ENCODE results near the gene COX18. TPM values are rescaled to one million over a fixed set of nuclear protein-coding genes. Genes with fewer than 3 reads are reported as not detected.
A peak's percentile ranks its signal among the peaks of the same experiment; 100 is the strongest.

Gene COX18
- total RNA-seq, 1 experiment from 2014 or later = 15.3 TPM

DNA sequence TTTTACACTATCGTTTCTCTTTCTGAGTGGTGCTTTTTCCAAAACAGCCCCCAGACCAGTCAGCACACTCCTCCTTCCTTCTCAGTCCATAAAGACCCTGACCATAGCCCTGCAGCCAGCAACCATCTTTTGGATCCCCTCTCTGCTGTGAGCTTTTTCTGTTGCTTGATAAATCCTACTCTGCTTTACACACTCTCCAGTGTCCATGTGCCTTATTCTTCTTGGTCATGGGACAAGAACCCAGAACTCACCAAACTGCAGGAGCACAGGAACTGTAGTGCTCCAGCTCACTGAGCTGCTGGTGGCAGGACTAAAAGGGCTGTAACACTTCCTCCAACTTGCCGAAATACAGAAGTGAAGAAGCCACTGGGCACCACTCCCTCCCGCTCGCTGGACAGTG lies 32.5 kb downstream of the COX18 start:
- no peak for DNase-seq
- H3K36me3 ChIP-seq (ENCODE audit: insufficient read depth, low read length) = no peaks in the 10 kb centered on the region
- no peak overlapping the region for H3K9ac ChIP-seq (ENCODE audit: low read length)
- H4K20me1 ChIP-seq (ENCODE audit: insufficient read depth, low read depth, low read length) = no peaks in the 10 kb centered on the region
- H3K27me3 ChIP-seq (ENCODE audit: low read length) = no peaks in the 10 kb centered on the region
- no peaks in the 10 kb centered on the region for H3K79me2 ChIP-seq (ENCODE audit: low read length)
- no peak overlapping the region for H3K4me3 ChIP-seq (ENCODE audit: low read length)
- no peaks in the 10 kb centered on the region for H3K9me2 ChIP-seq (replicated peaks; ENCODE audit: insufficient read depth, low read length)
- no peaks in the 10 kb centered on the region for H3K4me1 ChIP-seq (ENCODE audit: low read length)
- H3K9me3 ChIP-seq (ENCODE audit: low read length) = no peaks in the 10 kb centered on the region; the same call in 1 of the 2 replicates
- no peak overlapping the region for H2AFZ ChIP-seq (ENCODE audit: low read length)
- H3K4me2 ChIP-seq (ENCODE audit: low read depth, low read length, poor library complexity, severe bottlenecking) = no peak overlapping the region
- no peak overlapping the region for H3K27ac ChIP-seq (ENCODE audit: low read length)

DNA sequence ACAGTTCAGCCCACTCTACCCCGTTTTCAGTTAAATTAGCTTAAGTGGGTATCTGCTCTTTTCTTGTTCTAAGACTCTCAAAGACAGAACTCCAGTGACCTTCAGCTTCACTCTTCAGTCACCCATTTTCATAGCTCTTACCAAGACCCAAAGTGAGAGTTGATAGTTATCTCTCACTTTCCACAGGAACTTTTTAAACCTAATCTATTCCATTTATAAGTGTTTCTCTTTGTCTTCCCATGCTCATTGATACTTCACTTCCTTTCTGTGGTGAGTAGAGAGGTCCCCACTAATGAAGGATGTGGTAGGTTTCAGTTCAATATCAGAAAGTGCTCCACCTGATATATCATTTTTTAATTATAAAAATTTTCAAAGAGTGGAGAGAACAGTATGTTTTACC lies 33.4 kb downstream of the COX18 start:
- DNase-seq = no peak
- no peak overlapping the region for H3K27ac ChIP-seq (ENCODE audit: low read length)
- no peak overlapping the region for H3K4me3 ChIP-seq (ENCODE audit: low read length)
- no peak overlapping the region for H3K4me2 ChIP-seq (ENCODE audit: low read depth, low read length, poor library complexity, severe bottlenecking)
- H3K36me3 ChIP-seq (ENCODE audit: insufficient read depth, low read length) = no peaks in the 10 kb centered on the region
- H3K27me3 ChIP-seq (ENCODE audit: low read length) = no peaks in the 10 kb centered on the region
- no peaks in the 10 kb centered on the region for H3K4me1 ChIP-seq (ENCODE audit: low read length)
- no peaks in the 10 kb centered on the region; the same call in 1 of the 2 replicates for H3K9me3 ChIP-seq (ENCODE audit: low read length)
- no peaks in the 10 kb centered on the region for H3K79me2 ChIP-seq (ENCODE audit: low read length)
- H2AFZ ChIP-seq (ENCODE audit: low read length) = no peak overlapping the region
- H3K9me2 ChIP-seq (replicated peaks; ENCODE audit: insufficient read depth, low read length) = no peaks in the 10 kb centered on the region
- H4K20me1 ChIP-seq (ENCODE audit: insufficient read depth, low read depth, low read length) = no peaks in the 10 kb centered on the region
- no peak overlapping the region for H3K9ac ChIP-seq (ENCODE audit: low read length)

DNA sequence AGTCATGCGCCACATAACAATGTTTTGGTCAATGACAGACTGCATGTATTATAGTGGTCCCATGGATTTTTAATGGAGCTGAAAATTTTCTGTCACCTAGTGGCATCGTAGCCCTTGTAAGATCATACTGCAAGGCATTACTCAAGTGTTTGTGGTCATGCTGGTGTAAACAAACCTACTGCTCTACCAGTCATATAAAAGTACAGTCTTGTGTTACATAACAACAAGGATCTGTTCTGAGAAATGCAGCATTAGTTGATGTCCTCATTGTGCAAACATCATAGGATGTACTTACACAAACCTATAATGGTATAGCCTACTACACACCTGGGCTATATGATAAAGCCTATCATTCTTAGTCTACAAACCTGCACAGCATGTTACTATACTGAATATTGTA lies 34.6 kb downstream of the COX18 start:
- Histone ChIP-seq H3K4me3 (ENCODE audit: low read length) (no peak overlapping the region), H2AFZ (ENCODE audit: low read length) (no peak overlapping the region)

DNA sequence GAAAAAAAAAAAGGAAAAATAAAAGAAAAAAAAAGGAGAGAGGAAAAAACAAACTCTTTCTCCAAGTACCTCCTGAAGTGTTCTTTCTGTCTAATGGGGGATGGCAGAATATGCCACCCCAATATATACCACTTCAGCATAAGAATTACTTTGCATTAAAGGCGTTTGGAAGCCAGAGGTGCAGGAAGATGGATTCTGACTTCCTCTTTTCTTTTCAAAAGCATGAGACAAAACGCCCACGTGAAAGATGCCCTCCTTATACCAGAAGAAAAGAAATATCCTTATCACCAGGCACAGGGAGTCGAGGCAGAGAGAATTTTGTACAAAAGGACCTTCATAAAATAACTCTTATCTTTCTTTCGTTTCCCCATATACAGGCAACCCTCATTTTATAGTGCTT lies 40.9 kb downstream of the COX18 start:
- H3K4me2 ChIP-seq (ENCODE audit: low read depth, low read length, poor library complexity, severe bottlenecking) = no peak overlapping the region
- DNase-seq = peak; percentile 59
- no peak overlapping the region for H3K9ac ChIP-seq (ENCODE audit: low read length)
- H3K4me3 ChIP-seq (ENCODE audit: low read length) = no peak overlapping the region
- H2AFZ ChIP-seq (ENCODE audit: low read length) = peak overlapping the region; percentile 70; the same call in 1 of the 2 replicates
- H3K79me2 ChIP-seq (ENCODE audit: low read length) = no peaks in the 10 kb centered on the region
- no peaks in the 10 kb centered on the region for H4K20me1 ChIP-seq (ENCODE audit: insufficient read depth, low read depth, low read length)
- no peaks in the 10 kb centered on the region for H3K9me2 ChIP-seq (replicated peaks; ENCODE audit: insufficient read depth, low read length)
- H3K27ac ChIP-seq (ENCODE audit: low read length) = no peak overlapping the region
- H3K27me3 ChIP-seq (ENCODE audit: low read length) = no peaks in the 10 kb centered on the region
- no peaks in the 10 kb centered on the region for H3K9me3 ChIP-seq (ENCODE audit: low read length)
- peaks cover 7% of the 10 kb centered on the region for H3K4me1 ChIP-seq (ENCODE audit: low read length)
- no peaks in the 10 kb centered on the region for H3K36me3 ChIP-seq (ENCODE audit: insufficient read depth, low read length)

More for the DNA sequence above, 34.6 kb downstream of the COX18 start:
- Histone ChIP-seq H3K79me2 (ENCODE audit: low read length) (no peaks in the 10 kb centered on the region), H3K9me3 (ENCODE audit: low read length) (no peaks in the 10 kb centered on the region; the same call in 1 of the 2 replicates), H3K9me2 (replicated peaks; ENCODE audit: insufficient read depth, low read length) (no peaks in the 10 kb centered on the region), H3K36me3 (ENCODE audit: insufficient read depth, low read length) (no peaks in the 10 kb centered on the region), H4K20me1 (ENCODE audit: insufficient read depth, low read depth, low read length) (no peaks in the 10 kb centered on the region), H3K4me2 (ENCODE audit: low read depth, low read length, poor library complexity, severe bottlenecking) (no peak overlapping the region), H3K4me1 (ENCODE audit: low read length) (no peaks in the 10 kb centered on the region), H3K9ac (ENCODE audit: low read length) (no peak overlapping the region), H3K27me3 (ENCODE audit: low read length) (no peaks in the 10 kb centered on the region), H3K27ac (ENCODE audit: low read length) (no peak overlapping the region)
- DNase-seq = no peak

DNA sequence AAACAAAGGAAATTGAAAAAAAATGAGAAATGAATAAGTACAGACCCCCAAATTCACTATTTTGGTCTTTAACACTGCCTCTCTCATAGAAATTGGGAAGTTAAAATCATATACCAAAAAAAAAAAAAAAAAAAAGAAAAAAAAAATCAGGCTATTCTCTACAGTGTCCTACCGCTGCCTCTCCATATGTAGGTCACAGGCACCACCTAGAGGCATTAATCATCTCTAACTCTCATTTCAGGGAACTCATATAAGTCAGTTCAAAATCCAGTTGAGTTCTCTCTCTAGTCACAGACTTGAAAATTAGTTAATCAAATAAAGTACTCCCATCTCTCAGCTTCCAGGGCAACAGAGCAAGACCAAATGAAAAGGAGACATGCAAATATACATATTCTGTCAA lies 47.9 kb downstream of the COX18 start:
- H3K4me3 ChIP-seq (ENCODE audit: low read length) = no peak overlapping the region
- no peaks in the 10 kb centered on the region for H3K79me2 ChIP-seq (ENCODE audit: low read length)
- H3K36me3 ChIP-seq (ENCODE audit: insufficient read depth, low read length) = no peaks in the 10 kb centered on the region
- H3K27ac ChIP-seq (ENCODE audit: low read length) = no peak overlapping the region
- H3K27me3 ChIP-seq (ENCODE audit: low read length) = no peaks in the 10 kb centered on the region
- DNase-seq = peak; percentile 81
- no peak overlapping the region for H3K9ac ChIP-seq (ENCODE audit: low read length)
- H3K9me3 ChIP-seq (ENCODE audit: low read length) = no peaks in the 10 kb centered on the region
- no peaks in the 10 kb centered on the region for H3K9me2 ChIP-seq (replicated peaks; ENCODE audit: insufficient read depth, low read length)
- no peak overlapping the region for H3K4me2 ChIP-seq (ENCODE audit: low read depth, low read length, poor library complexity, severe bottlenecking)
- no peak overlapping the region for H2AFZ ChIP-seq (ENCODE audit: low read length)
- peaks cover 10% of the 10 kb centered on the region for H3K4me1 ChIP-seq (ENCODE audit: low read length)
- H4K20me1 ChIP-seq (ENCODE audit: insufficient read depth, low read depth, low read length) = no peaks in the 10 kb centered on the region

DNA sequence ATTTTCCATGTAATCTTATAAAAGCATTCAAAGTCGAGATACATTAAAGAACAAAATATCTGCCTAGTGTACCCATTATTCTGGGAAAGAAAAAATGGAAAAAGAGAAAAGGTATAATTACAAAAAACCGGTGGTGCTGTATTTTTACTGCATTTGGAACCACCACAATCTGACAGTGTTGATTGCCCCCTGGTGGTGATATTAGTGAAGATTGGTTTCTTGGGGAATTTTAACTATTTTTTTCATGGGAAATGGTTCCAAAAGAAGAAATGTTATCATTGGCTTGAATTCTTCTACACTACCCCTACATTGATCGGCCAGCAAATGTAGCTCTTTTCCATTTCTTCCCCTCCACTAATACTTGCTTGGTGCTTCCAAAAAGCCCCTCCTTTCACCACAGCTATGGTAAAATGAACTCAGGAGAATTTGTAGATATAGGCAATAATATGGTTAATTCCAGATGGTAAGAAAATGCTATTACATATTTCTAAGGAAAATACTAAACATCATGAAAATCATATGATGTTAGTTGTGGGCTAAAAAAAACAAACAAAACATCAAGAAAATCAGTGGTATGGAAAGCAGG lies 50.0 kb downstream of the COX18 start:
- Histone ChIP-seq H3K9me3 (ENCODE audit: low read length) (no peaks in the 10 kb centered on the region), H3K27me3 (ENCODE audit: low read length) (no peaks in the 10 kb centered on the region), H3K4me1 (ENCODE audit: low read length) (peaks cover 10% of the 10 kb centered on the region), H3K9me2 (replicated peaks; ENCODE audit: insufficient read depth, low read length) (no peaks in the 10 kb centered on the region), H3K9ac (ENCODE audit: low read length) (no peak overlapping the region), H3K27ac (ENCODE audit: low read length) (no peak overlapping the region), H3K36me3 (ENCODE audit: insufficient read depth, low read length) (no peaks in the 10 kb centered on the region), H3K4me2 (ENCODE audit: low read depth, low read length, poor library complexity, severe bottlenecking) (no peak overlapping the region), H2AFZ (ENCODE audit: low read length) (no peak overlapping the region), H4K20me1 (ENCODE audit: insufficient read depth, low read depth, low read length) (no peaks in the 10 kb centered on the region), H3K4me3 (ENCODE audit: low read length) (no peak overlapping the region), H3K79me2 (ENCODE audit: low read length) (no peaks in the 10 kb centered on the region)
- DNase-seq = peak; percentile 80

DNA sequence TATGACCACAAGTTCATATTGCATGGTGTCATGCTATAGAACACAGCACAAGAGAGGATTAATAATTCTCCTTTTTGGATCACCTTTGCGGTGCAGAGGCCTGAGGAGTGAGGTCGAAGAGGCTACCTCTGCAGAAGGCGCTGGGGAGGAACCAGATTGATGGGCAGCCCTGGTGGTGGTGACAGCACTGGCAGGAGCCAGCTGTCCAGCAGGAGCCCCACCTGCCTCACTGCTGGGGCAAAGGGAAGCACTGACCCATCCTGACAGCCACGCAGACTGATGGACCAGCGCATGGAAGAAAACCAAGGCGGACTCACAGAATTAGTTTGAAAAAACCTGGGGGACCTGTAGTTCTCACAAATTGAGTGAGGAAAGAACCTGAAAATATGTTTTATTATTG lies 50.9 kb downstream of the COX18 start:
- H3K36me3 ChIP-seq (ENCODE audit: insufficient read depth, low read length) = no peaks in the 10 kb centered on the region
- H3K9ac ChIP-seq (ENCODE audit: low read length) = no peak overlapping the region
- H3K79me2 ChIP-seq (ENCODE audit: low read length) = no peaks in the 10 kb centered on the region
- no peak overlapping the region for H2AFZ ChIP-seq (ENCODE audit: low read length)
- no peaks in the 10 kb centered on the region for H3K9me2 ChIP-seq (replicated peaks; ENCODE audit: insufficient read depth, low read length)
- H3K27ac ChIP-seq (ENCODE audit: low read length) = no peak overlapping the region
- H3K4me2 ChIP-seq (ENCODE audit: low read depth, low read length, poor library complexity, severe bottlenecking) = no peak overlapping the region
- H3K4me3 ChIP-seq (ENCODE audit: low read length) = no peak overlapping the region
- H4K20me1 ChIP-seq (ENCODE audit: insufficient read depth, low read depth, low read length) = no peaks in the 10 kb centered on the region
- no peaks in the 10 kb centered on the region for H3K9me3 ChIP-seq (ENCODE audit: low read length)
- DNase-seq = no peak
- peaks cover 10% of the 10 kb centered on the region for H3K4me1 ChIP-seq (ENCODE audit: low read length)
- H3K27me3 ChIP-seq (ENCODE audit: low read length) = no peaks in the 10 kb centered on the region

DNA sequence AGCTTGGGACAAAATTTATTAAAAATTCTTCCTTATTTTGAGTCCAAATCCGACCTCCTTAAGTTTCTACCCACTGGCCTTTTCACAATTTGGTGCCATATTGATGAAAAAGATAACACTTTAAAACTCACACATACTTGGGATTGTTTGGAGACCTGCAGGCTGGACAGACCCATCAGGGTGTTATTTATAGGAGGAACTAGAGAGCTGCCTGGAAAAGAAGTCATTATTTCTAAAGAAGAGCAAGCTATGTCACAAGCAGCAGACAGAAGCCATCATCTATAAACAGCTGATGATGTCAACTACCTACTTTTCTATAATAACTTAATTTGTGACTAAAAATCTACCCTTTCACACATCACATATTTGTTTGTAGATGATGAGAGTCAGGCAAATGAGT lies 56.2 kb downstream of the COX18 start:
- Histone ChIP-seq H3K9me3 (ENCODE audit: low read length) (no peaks in the 10 kb centered on the region), H3K4me3 (ENCODE audit: low read length) (no peak overlapping the region), H3K9ac (ENCODE audit: low read length) (no peak overlapping the region), H2AFZ (ENCODE audit: low read length) (no peak overlapping the region), H3K9me2 (replicated peaks; ENCODE audit: insufficient read depth, low read length) (no peaks in the 10 kb centered on the region), H3K79me2 (ENCODE audit: low read length) (no peaks in the 10 kb centered on the region), H3K27ac (ENCODE audit: low read length) (no peak overlapping the region), H3K27me3 (ENCODE audit: low read length) (no peaks in the 10 kb centered on the region), H4K20me1 (ENCODE audit: insufficient read depth, low read depth, low read length) (no peaks in the 10 kb centered on the region), H3K4me1 (ENCODE audit: low read length) (no peaks in the 10 kb centered on the region), H3K4me2 (ENCODE audit: low read depth, low read length, poor library complexity, severe bottlenecking) (no peak overlapping the region), H3K36me3 (ENCODE audit: insufficient read depth, low read length) (no peaks in the 10 kb centered on the region)
- DNase-seq = no peak
